Cardiac ventricle fibroblast (primary cell): ENCODE measurements around the gene FRMD1. TPM values are rescaled to one million over a fixed set of nuclear protein-coding genes. Genes with fewer than 3 reads are reported as not detected.

Experiments
- total RNA-seq: library from RNA; depleted of rRNA; stranded (reverse); fragments of >200 nt; gene quantifications from 2 replicates; pipeline ENCODE4 v1.2.3, GENCODE V29; 2015

Gene FRMD1
- not detected in 2 replicates for total RNA-seq

GRCh38 chr6:168078943-168079405 is at the start of gene FRMD1:
Gene FRMD1, minus strand, starts transcription at chr6:168079212. Its CDS starts 118 bp downstream, at chr6:168079094.

Other genes with a start within 250 kb of the FRMD1 start
- gene KIF25, start 81.5 kb downstream of the FRMD1 start, total RNA-seq: not detected in 2 replicates
- 5.3 and 8.5 TPM in 2 replicates for gene DACT2, start 240.6 kb upstream of the FRMD1 start, total RNA-seq